GM12878 (cell line): ENCODE results near the gene FOXA2. TPM values are rescaled to one million over a fixed set of nuclear protein-coding genes. Genes with fewer than 3 reads are reported as not detected.

Source experiments
- ATAC-seq: fragments of 200-7000 bp; cut with Tn5 transposase; 3 replicates; pipeline ENCODE4 v1.9.1; 2020; ENCODE audit warnings: mild to moderate bottlenecking, moderate library complexity
- BruUV-seq: library from RNA; stranded (reverse); fragments of 400-500 nt; replicated peaks from 2 replicates; lab custom pipeline; 2021; lab: Mats Ljungman, UMichigan
- CTCF ChIA-PET: fragments of 300-600 bp; sonication (Branson Sonifier 250); formaldehyde crosslinking; extraction: SDS; loops from one replicate; lab custom pipeline; 2021; ENCODE audit warnings: inconsistent platforms; lab: Yijun Ruan, JAX
- POLR2A ChIA-PET: fragments of 350-600 bp; formaldehyde crosslinking; extraction: SDS; loops from one replicate; lab custom pipeline; 2021; ENCODE audit warnings: inconsistent platforms; lab: Charles Lee
- RAD21 ChIA-PET: fragments of 300-600 bp; sonication (Branson Sonifier 250); formaldehyde crosslinking; loops from one replicate; lab custom pipeline; 2023; ENCODE audit warnings: antibody characterized with exemption; ENCODE audit not compliant: unreplicated experiment; lab: Charles Lee
- SMC1A ChIA-PET: fragments of 300-600 bp; sonication (Branson Sonifier 250); formaldehyde crosslinking; loops from one replicate; lab custom pipeline; 2023; ENCODE audit not compliant: unreplicated experiment, uncharacterized antibody; lab: Charles Lee
- DNase-seq: peaks from one replicate; pipeline ENCODE4 v3.0.0-alpha.2; 2011; ENCODE audit warnings: low read depth, low spot score
- FAIRE-seq: peaks from 3 replicates; lab custom pipeline; 2011; peaks lifted over from hg19 to GRCh38; lab: Jason Lieb, UNC
- H2AFZ ChIP-seq: 2 replicates; pipeline ENCODE4 v1.6.0; 2011; ENCODE audit warnings: low read depth, low read length, control low read depth; ENCODE audit not compliant: control insufficient read depth
- H3K27ac ChIP-seq: 2 replicates; pipeline ENCODE4 v1.5.1; 2011; ENCODE audit warnings: control low read depth; ENCODE audit not compliant: control insufficient read depth, insufficient read depth
- H3K27me3 ChIP-seq, 2 experiments: replicated peaks in 1 of 2; 2 replicates each; pipeline versions ENCODE4 v1.6.0 to v1.6.1; 2011; ENCODE audit warnings: low read length in 1 of 2; ENCODE audit not compliant: control insufficient read depth in 2 of 2, insufficient read depth in 2 of 2
- H3K36me3 ChIP-seq, 2 experiments: 2 replicates each; pipeline ENCODE4 v1.5.1; 2011; ENCODE audit warnings: low read length in 1 of 2; ENCODE audit not compliant: control insufficient read depth in 2 of 2, insufficient read depth in 2 of 2
- H3K4me1 ChIP-seq: 2 replicates; pipeline ENCODE4 v1.6.1; 2011; ENCODE audit warnings: mild to moderate bottlenecking, low read length, moderate library complexity, mixed read lengths; ENCODE audit not compliant: control insufficient read depth, insufficient read depth
- H3K4me2 ChIP-seq: 2 replicates; pipeline ENCODE4 v1.6.0; 2011; ENCODE audit warnings: control low read depth; ENCODE audit not compliant: control insufficient read depth, insufficient read depth
- H3K4me3 ChIP-seq: fragments of 200-600 bp; sonication (generic); 2 replicates; pipeline ENCODE4 v1.5.1; 2016
- H3K79me2 ChIP-seq: 2 replicates; pipeline ENCODE4 v1.6.0; 2011; ENCODE audit warnings: low read length; ENCODE audit not compliant: control insufficient read depth, insufficient read depth
- H3K9ac ChIP-seq: 2 replicates; pipeline ENCODE4 v1.8.0; 2011; ENCODE audit warnings: low read length, control low read depth, mixed read lengths; ENCODE audit not compliant: control insufficient read depth, insufficient read depth
- H3K9me3 ChIP-seq: replicated peaks from 3 replicates; pipeline ENCODE4 v1.5.1; 2011; ENCODE audit warnings: mild to moderate bottlenecking, low read length; ENCODE audit not compliant: control insufficient read depth, insufficient read depth
- H4K20me1 ChIP-seq: 2 replicates; pipeline ENCODE4 v1.6.0; 2011; ENCODE audit not compliant: control insufficient read depth, insufficient read depth
- BMI1 ChIP-seq: fragments of 450-650 bp; IDR thresholded peaks from 2 replicates; pipeline ENCODE4 v1.6.1; 2016; ENCODE audit warnings: mild to moderate bottlenecking, moderate library complexity, borderline replicate concordance
- KAT2A ChIP-seq: conservative IDR thresholded peaks from 2 replicates; pipeline ENCODE4 v1.6.1; 2011; ENCODE audit warnings: low read depth, low read length; ENCODE audit not compliant: control insufficient read depth
- NR2C1 ChIP-seq: fragments of 450-650 bp; IDR thresholded peaks from 2 replicates; pipeline ENCODE4 v1.6.1; 2017; ENCODE audit warnings: antibody characterized with exemption, mild to moderate bottlenecking, moderate library complexity
- USF1 ChIP-seq: IDR thresholded peaks from 2 replicates; pipeline ENCODE4 v1.6.1; 2011; ENCODE audit warnings: borderline replicate concordance, low read depth, mild to moderate bottlenecking, moderate library complexity, mixed read lengths, low read length; ENCODE audit not compliant: insufficient read depth; ENCODE audit errors: extremely low read length
- WGBS: methylation state at CpG from one replicate; pipeline ENCODE4 v1.1.6; 2016; ENCODE audit warnings: low lambda C conversion rate; ENCODE audit not compliant: insufficient replicate concordance, insufficient coverage; ENCODE audit errors: missing lambda C conversion rate; 5-methylcytosine and 5-hydroxymethylcytosine counted together
- in situ Hi-C: fragments of 300-500 bp; cut with MboI; formaldehyde crosslinking; loops from 9 replicates; pipeline ENCODE4 v1.14.3; 2018; ENCODE audit warnings: mixed read lengths
- intact Hi-C: fragments of 100-400 bp; cut with micrococcal nuclease; formaldehyde crosslinking; loops from one replicate; pipeline ENCODE4 v1.14.2; 2022; ENCODE audit not compliant: unreplicated experiment
- polyA plus RNA-seq, 11 experiments: library from polyadenylated mRNA; depleted of rRNA in 4 of 11; unstranded in 6 of 11; stranded (reverse) in 5 of 11; fragments of >200 nt; fragmentation: Nextera tagmentation in 4 of 11; fragmentation: Illumina TruSeq in 1 of 11; extraction: Ambion mirVana in 4 of 11; extraction: Trizol in 1 of 11; gene quantifications; 1 replicate in 1 of 11; 2 replicates in 10 of 11; pipeline versions ENCODE4 v1.2.1 to v1.2.3, GENCODE V29; 2011 to 2016; ENCODE audit warnings: inconsistent platforms in 2 of 11, missing spikeins in 2 of 11, low read depth in 1 of 11
- total RNA-seq, 4 experiments: library from RNA; depleted of rRNA in 3 of 4; stranded (reverse); fragments of >200 nt in 3 of 4; fragmentation: Illumina TruSeq in 1 of 4; extraction: Trizol in 1 of 4; gene quantifications; 2 replicates each; pipeline versions ENCODE4 v1.2.1 to v1.2.3, GENCODE V29; 2013 to 2021
- TF ChIP-seq, protein P1 (sequence below): IDR thresholded peaks from 2 replicates; pipeline ENCODE4 v1.6.1; 2012; ENCODE audit warnings: mild to moderate bottlenecking, low read depth, low read length
- TF ChIP-seq, protein P2 (sequence below): fragments of 450-650 bp; conservative IDR thresholded peaks from 2 replicates; pipeline ENCODE4 v1.6.1; 2017; ENCODE audit warnings: mild to moderate bottlenecking, moderate library complexity

The FOXA2 gene
- total and polyA plus RNA-seq, 10 of the 15 experiments (the other 5 are each of a cell fraction or from before 2014, with no cell fraction given), result not detected

- TF ChIP-seq USF1 (no peak), KAT2A (no peak), BMI1 (no peak)
- TF ChIP-seq, protein P1, sequence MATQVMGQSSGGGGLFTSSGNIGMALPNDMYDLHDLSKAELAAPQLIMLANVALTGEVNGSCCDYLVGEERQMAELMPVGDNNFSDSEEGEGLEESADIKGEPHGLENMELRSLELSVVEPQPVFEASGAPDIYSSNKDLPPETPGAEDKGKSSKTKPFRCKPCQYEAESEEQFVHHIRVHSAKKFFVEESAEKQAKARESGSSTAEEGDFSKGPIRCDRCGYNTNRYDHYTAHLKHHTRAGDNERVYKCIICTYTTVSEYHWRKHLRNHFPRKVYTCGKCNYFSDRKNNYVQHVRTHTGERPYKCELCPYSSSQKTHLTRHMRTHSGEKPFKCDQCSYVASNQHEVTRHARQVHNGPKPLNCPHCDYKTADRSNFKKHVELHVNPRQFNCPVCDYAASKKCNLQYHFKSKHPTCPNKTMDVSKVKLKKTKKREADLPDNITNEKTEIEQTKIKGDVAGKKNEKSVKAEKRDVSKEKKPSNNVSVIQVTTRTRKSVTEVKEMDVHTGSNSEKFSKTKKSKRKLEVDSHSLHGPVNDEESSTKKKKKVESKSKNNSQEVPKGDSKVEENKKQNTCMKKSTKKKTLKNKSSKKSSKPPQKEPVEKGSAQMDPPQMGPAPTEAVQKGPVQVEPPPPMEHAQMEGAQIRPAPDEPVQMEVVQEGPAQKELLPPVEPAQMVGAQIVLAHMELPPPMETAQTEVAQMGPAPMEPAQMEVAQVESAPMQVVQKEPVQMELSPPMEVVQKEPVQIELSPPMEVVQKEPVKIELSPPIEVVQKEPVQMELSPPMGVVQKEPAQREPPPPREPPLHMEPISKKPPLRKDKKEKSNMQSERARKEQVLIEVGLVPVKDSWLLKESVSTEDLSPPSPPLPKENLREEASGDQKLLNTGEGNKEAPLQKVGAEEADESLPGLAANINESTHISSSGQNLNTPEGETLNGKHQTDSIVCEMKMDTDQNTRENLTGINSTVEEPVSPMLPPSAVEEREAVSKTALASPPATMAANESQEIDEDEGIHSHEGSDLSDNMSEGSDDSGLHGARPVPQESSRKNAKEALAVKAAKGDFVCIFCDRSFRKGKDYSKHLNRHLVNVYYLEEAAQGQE, result no peak
Measured at GRCh38 chr20:22566876-22567658, 17.3 kb downstream of the FOXA2 start (continued).

DNA sequence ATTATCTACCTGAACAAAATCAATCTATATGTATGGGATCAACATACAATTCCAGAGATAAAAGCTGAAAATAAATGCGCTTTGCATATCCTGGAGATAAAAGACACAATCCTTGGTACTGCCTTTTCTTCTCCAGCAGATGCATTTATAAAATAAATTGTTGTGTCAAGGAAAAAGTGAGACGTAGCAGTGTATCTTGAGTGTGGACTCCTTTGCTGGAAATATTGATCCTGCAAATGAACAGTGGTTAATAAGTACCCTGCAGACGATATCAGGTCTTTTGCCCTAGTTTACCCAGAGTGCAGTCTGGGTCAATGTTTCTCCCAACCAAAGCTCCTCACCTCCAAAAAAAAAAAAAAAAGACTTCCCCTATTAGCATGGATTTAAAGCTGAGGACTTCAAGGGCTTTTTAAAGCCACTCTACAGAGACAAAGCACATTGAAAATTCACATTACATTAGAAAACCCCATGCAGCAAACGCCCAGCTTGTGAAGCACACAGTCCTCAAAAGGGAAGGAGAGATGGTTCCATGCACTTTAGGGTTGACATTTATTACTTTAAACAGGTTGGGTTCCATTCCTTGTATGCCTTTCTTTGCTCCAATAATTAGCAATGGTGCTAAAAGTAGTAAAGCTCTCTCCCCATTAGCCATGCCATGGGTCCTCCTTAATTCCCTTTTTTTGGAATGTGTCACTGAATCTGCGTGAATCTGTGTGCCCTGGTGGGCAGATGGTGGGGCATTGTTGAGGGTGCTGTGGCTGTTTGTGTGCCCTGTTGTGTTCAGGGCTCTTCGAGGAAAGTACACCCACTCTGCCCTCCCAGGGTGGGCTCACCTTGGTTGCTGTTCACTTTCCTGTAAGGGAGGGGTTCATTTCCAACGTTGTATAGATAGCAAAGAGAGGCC is 21.1 kb downstream of the FOXA2 start:
- FAIRE-seq (no peak), DNase-seq (no peak), ATAC-seq (no peak)
- Histone ChIP-seq H3K36me3 (no peaks in the 10 kb centered on the region), H3K9ac (no peak overlapping the region), H3K4me1 (no peaks in the 10 kb centered on the region), H3K9me3 (no peaks in the 10 kb centered on the region), H3K27me3 (peaks cover under 1 to 15% of the 10 kb centered on the region in 2 experiments), H3K4me3 (no peak overlapping the region), H4K20me1 (no peaks in the 10 kb centered on the region), H3K79me2 (no peaks in the 10 kb centered on the region), H3K4me2 (no peak overlapping the region), H3K27ac (no peak overlapping the region), H2AFZ (no peak overlapping the region)
- 0% methylated on average over 7 of the region's 7 CpGs for WGBS
- TF ChIP-seq NR2C1, result no peak
- TF ChIP-seq, protein P2, sequence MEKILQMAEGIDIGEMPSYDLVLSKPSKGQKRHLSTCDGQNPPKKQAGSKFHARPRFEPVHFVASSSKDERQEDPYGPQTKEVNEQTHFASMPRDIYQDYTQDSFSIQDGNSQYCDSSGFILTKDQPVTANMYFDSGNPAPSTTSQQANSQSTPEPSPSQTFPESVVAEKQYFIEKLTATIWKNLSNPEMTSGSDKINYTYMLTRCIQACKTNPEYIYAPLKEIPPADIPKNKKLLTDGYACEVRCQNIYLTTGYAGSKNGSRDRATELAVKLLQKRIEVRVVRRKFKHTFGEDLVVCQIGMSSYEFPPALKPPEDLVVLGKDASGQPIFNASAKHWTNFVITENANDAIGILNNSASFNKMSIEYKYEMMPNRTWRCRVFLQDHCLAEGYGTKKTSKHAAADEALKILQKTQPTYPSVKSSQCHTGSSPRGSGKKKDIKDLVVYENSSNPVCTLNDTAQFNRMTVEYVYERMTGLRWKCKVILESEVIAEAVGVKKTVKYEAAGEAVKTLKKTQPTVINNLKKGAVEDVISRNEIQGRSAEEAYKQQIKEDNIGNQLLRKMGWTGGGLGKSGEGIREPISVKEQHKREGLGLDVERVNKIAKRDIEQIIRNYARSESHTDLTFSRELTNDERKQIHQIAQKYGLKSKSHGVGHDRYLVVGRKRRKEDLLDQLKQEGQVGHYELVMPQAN, result no peak
- in situ Hi-C loops, result no loop called here
- intact Hi-C loops, result no loop called here
- ChIA-PET RAD21 (no interaction called here), POLR2A (no interaction called here), CTCF (no interaction called here), SMC1A (interaction anchor here (0.6 kb wide), 1 partner anchor 149 kb away, joined by 3 read pairs; no protein-coding TSS in a partner anchor)
- BruUV-seq, result no TSS peak
